CD4-positive, alpha-beta T cell treated with Interleukin-10 for 1 hour (primary cell): ENCODE measurements around the gene ANKRD50.

Experiments used
- DNase-seq: peaks from one replicate; pipeline ENCODE4 v3.0.0-alpha.2; 2020

The ANKRD50 gene

GRCh38 chr4:124710015-124710741 is 2.4 kb downstream of the ANKRD50 start:
- no peak for DNase-seq

GRCh38 chr4:124708517-124709300 is 3.8 kb downstream of the ANKRD50 start:
- no peak for DNase-seq

GRCh38 chr4:124705393-124705792 is 7.1 kb downstream of the ANKRD50 start:
- no peak for DNase-seq

- no peak for DNase-seq
Observed at GRCh38 chr4:124703154-124703553, 9.4 kb downstream of the ANKRD50 start.

GRCh38 chr4:124697441-124697840 is 15.1 kb downstream of the ANKRD50 start:
- DNase-seq = no peak

GRCh38 chr4:124696182-124696581 is 16.4 kb downstream of the ANKRD50 start:
- DNase-seq = no peak

GRCh38 chr4:124694946-124695598 is 17.5 kb downstream of the ANKRD50 start:
- DNase-seq = no peak

- DNase-seq = no peak
Observed at GRCh38 chr4:124694306-124694705, 18.2 kb downstream of the ANKRD50 start.

- DNase-seq = no peak
Observed at GRCh38 chr4:124691801-124692200, 20.7 kb downstream of the ANKRD50 start.

GRCh38 chr4:124686279-124686678 is 26.3 kb downstream of the ANKRD50 start:
- no peak for DNase-seq

- no peak for DNase-seq
Observed at GRCh38 chr4:124685851-124686250, 26.7 kb downstream of the ANKRD50 start.

- no peak for DNase-seq
Observed at GRCh38 chr4:124684301-124684700, 28.2 kb downstream of the ANKRD50 start.

GRCh38 chr4:124682384-124682783 is 30.1 kb downstream of the ANKRD50 start:
- DNase-seq = no peak

- no peak for DNase-seq
Observed at GRCh38 chr4:124666496-124666895, 46.0 kb downstream of the ANKRD50 start.

- DNase-seq = no peak
Observed at GRCh38 chr4:124658795-124659194, 53.7 kb downstream of the ANKRD50 start.

- no peak for DNase-seq
Observed at GRCh38 chr4:124650614-124651013, 61.9 kb downstream of the ANKRD50 start.

GRCh38 chr4:124647599-124647998 is 64.9 kb downstream of the ANKRD50 start:
- no peak for DNase-seq

- DNase-seq = no peak
Observed at GRCh38 chr4:124644621-124645020, 67.9 kb downstream of the ANKRD50 start.

GRCh38 chr4:124642846-124643245 is 69.7 kb downstream of the ANKRD50 start:
- DNase-seq = no peak

GRCh38 chr4:124641715-124642381 is 70.7 kb downstream of the ANKRD50 start:
- DNase-seq = no peak

GRCh38 chr4:124640022-124640730 is 72.4 kb downstream of the ANKRD50 start:
- DNase-seq = no peak

- no peak for DNase-seq
Observed at GRCh38 chr4:124637321-124637720, 75.2 kb downstream of the ANKRD50 start.

GRCh38 chr4:124636788-124637187 is 75.7 kb downstream of the ANKRD50 start:
- no peak for DNase-seq
